IMR-90 (cell line): ENCODE results near the gene FUT1. TPM values are rescaled to one million over a fixed set of nuclear protein-coding genes. Genes with fewer than 3 reads are reported as not detected.
A peak's percentile ranks its signal among the peaks of the same experiment; 100 is the strongest.

Source experiments
- ATAC-seq: fragments of 200-7000 bp; cut with Tn5 transposase; 2 replicates; pipeline ENCODE4 v1.9.1; 2020; ENCODE audit warnings: low read depth, mild to moderate bottlenecking, moderate library complexity
- BruUV-seq: library from RNA; stranded (reverse); fragments of 400-500 nt; replicated peaks from 2 replicates; lab custom pipeline; 2021; lab: Mats Ljungman, UMichigan
- CTCF ChIA-PET: fragments of 300-600 bp; formaldehyde crosslinking; extraction: SDS; loops from one replicate; lab custom pipeline; 2021; ENCODE audit warnings: antibody characterized with exemption; lab: Yijun Ruan, JAX
- POLR2A ChIA-PET: fragments of 300-600 bp; sonication (Branson Sonifier 250); formaldehyde crosslinking; loops from one replicate; lab custom pipeline; 2022; ENCODE audit warnings: antibody characterized with exemption; ENCODE audit not compliant: unreplicated experiment; lab: Charles Lee
- DNase-seq: peaks from one replicate; pipeline ENCODE4 v3.0.0; 2013
- H2AFZ ChIP-seq: replicated peaks from 2 replicates; pipeline ENCODE3; 2013; ENCODE audit warnings: low read length, mild to moderate bottlenecking; ENCODE audit not compliant: poor library complexity
- H2AK5ac ChIP-seq: 2 replicates; pipeline ENCODE4 v1.6.1; 2013; ENCODE audit warnings: low read depth, low read length, inconsistent platforms
- H2AK9ac ChIP-seq: replicated peaks from 2 replicates; pipeline ENCODE3; 2013; ENCODE audit warnings: mild to moderate bottlenecking, low read depth, low read length, moderate library complexity; ENCODE audit not compliant: poor library complexity
- H2BK120ac ChIP-seq: 2 replicates; pipeline ENCODE4 v1.6.1; 2013; ENCODE audit warnings: low read depth, low read length, inconsistent platforms
- H2BK15ac ChIP-seq: 3 replicates; pipeline ENCODE4 v1.6.1; 2013; ENCODE audit warnings: low read depth, low read length, inconsistent platforms
- H2BK20ac ChIP-seq: 2 replicates; pipeline ENCODE4 v1.6.1; 2013; ENCODE audit warnings: low read depth, mild to moderate bottlenecking, inconsistent platforms, low read length, moderate library complexity
- H2BK5ac ChIP-seq: 2 replicates; pipeline ENCODE4 v1.6.1; 2013; ENCODE audit warnings: mild to moderate bottlenecking, low read depth, low read length, inconsistent platforms; ENCODE audit not compliant: poor library complexity, severe bottlenecking
- H3K14ac ChIP-seq: replicated peaks from 2 replicates; pipeline ENCODE4 v1.6.1; 2013; ENCODE audit warnings: low read depth, low read length, inconsistent platforms
- H3K18ac ChIP-seq: 2 replicates; pipeline ENCODE4 v1.6.1; 2013; ENCODE audit warnings: low read depth, low read length, control low read depth
- H3K23ac ChIP-seq: 2 replicates; pipeline ENCODE4 v1.6.1; 2013; ENCODE audit warnings: low read depth, low read length, inconsistent platforms
- H3K27ac ChIP-seq: 2 replicates; pipeline ENCODE4 v1.5.1; 2013; ENCODE audit warnings: mild to moderate bottlenecking, control low read depth, low read length; ENCODE audit not compliant: insufficient read depth
- H3K27me3 ChIP-seq: 2 replicates; pipeline ENCODE4 v1.6.1; 2013; ENCODE audit warnings: low read length; ENCODE audit not compliant: control insufficient read depth, insufficient read depth
- H3K36me3 ChIP-seq: 2 replicates; pipeline ENCODE4 v1.6.1; 2013; ENCODE audit warnings: low read length, mixed read lengths; ENCODE audit not compliant: control insufficient read depth, insufficient read depth
- H3K4ac ChIP-seq: 2 replicates; pipeline ENCODE4 v1.6.1; 2013; ENCODE audit warnings: low read depth, low read length, inconsistent platforms
- H3K4me1 ChIP-seq: 2 replicates; pipeline ENCODE4 v1.6.1; 2013; ENCODE audit warnings: low read length, mixed read lengths; ENCODE audit not compliant: control insufficient read depth, insufficient read depth
- H3K4me2 ChIP-seq: 2 replicates; pipeline ENCODE4 v1.6.1; 2013; ENCODE audit warnings: low read depth, mild to moderate bottlenecking, control low read depth, low read length, moderate library complexity
- H3K4me3 ChIP-seq: 2 replicates; pipeline ENCODE4 v1.5.1; 2013; ENCODE audit warnings: low read depth, mild to moderate bottlenecking, control low read depth, low read length, moderate library complexity; ENCODE audit not compliant: insufficient read depth
- H3K56ac ChIP-seq: 2 replicates; pipeline ENCODE4 v1.6.1; 2013; ENCODE audit warnings: low read length, inconsistent platforms; ENCODE audit not compliant: insufficient read depth; ENCODE audit errors: extremely low read depth
- H3K79me1 ChIP-seq, 2 experiments: 2 replicates each; pipeline ENCODE4 v1.6.1; 2013; ENCODE audit warnings: low read length in 2 of 2, inconsistent platforms in 1 of 2, low read depth in 1 of 2
- H3K9ac ChIP-seq: 2 replicates; pipeline ENCODE4 v1.6.1; 2013; ENCODE audit warnings: low read depth, low read length, control low read depth
- H3K9me1 ChIP-seq: 2 replicates; pipeline ENCODE4 v1.6.1; 2013; ENCODE audit warnings: low read length, inconsistent platforms; ENCODE audit not compliant: insufficient read depth
- H3K9me3 ChIP-seq: 2 replicates; pipeline ENCODE4 v1.6.1; 2013; ENCODE audit warnings: low read length; ENCODE audit not compliant: control insufficient read depth, insufficient read depth
- H4K20me1 ChIP-seq: 2 replicates; pipeline ENCODE4 v1.6.1; 2013; ENCODE audit warnings: low read length, inconsistent platforms; ENCODE audit not compliant: insufficient read depth
- H4K5ac ChIP-seq: 2 replicates; pipeline ENCODE4 v1.6.1; 2013; ENCODE audit warnings: mild to moderate bottlenecking, low read depth, low read length, control low read depth
- H4K8ac ChIP-seq, 2 experiments: 2 replicates each; pipeline ENCODE4 v1.6.1; 2013; ENCODE audit warnings: low read depth in 2 of 2, low read length in 2 of 2, control low read depth in 1 of 2, inconsistent platforms in 1 of 2
- H4K91ac ChIP-seq: 2 replicates; pipeline ENCODE4 v1.6.1; 2013; ENCODE audit warnings: low read depth, low read length, inconsistent platforms; ENCODE audit not compliant: insufficient read depth
- BHLHE40 ChIP-seq: fragments of 150-350 bp; IDR thresholded peaks from 2 replicates; pipeline ENCODE4 v1.6.1; 2016; ENCODE audit warnings: mild to moderate bottlenecking, low read depth, low read length
- CEBPB ChIP-seq: IDR thresholded peaks from 2 replicates; pipeline ENCODE4 v1.6.1; 2012; ENCODE audit warnings: low read depth, low read length, improper control_type of control experiment
- FOS ChIP-seq: fragments of 150-350 bp; IDR thresholded peaks from 2 replicates; pipeline ENCODE4 v1.6.1; 2016; ENCODE audit warnings: low read depth, low read length
- MAFK ChIP-seq: IDR thresholded peaks from 2 replicates; pipeline ENCODE4 v1.6.1; 2012; ENCODE audit warnings: low read depth, low read length, improper control_type of control experiment
- MAZ ChIP-seq: IDR thresholded peaks from 2 replicates; pipeline ENCODE4 v1.6.1; 2012; ENCODE audit warnings: low read depth, mild to moderate bottlenecking, low read length, improper control_type of control experiment, moderate library complexity, borderline replicate concordance
- MXI1 ChIP-seq: IDR thresholded peaks from 2 replicates; pipeline ENCODE4 v1.6.1; 2012; ENCODE audit warnings: low read depth, mild to moderate bottlenecking, low read length, moderate library complexity, borderline replicate concordance
- NFE2L2 ChIP-seq: fragments of 150-350 bp; IDR thresholded peaks from 2 replicates; pipeline ENCODE4 v1.6.1; 2016; ENCODE audit warnings: low read depth, mild to moderate bottlenecking, low read length
- RAD21 ChIP-seq: IDR thresholded peaks from 2 replicates; pipeline ENCODE4 v1.6.1; 2012; ENCODE audit warnings: low read length, improper control_type of control experiment
- RFX5 ChIP-seq: IDR thresholded peaks from 2 replicates; pipeline ENCODE4 v1.8.0; 2012; ENCODE audit warnings: low read depth, mild to moderate bottlenecking, low read length, moderate library complexity
- USF2 ChIP-seq: fragments of 150-350 bp; IDR thresholded peaks from 2 replicates; pipeline ENCODE4 v1.6.1; 2017; ENCODE audit warnings: mild to moderate bottlenecking, antibody characterized with exemption, low read length, low read depth
- WGBS, 2 experiments: methylation state at CpG; one replicate each; pipeline versions ENCODE4 v1.1.5 to v1.1.7; 2013; ENCODE audit warnings: missing lambda C conversion rate in 2 of 2; ENCODE audit not compliant: insufficient read length in 1 of 2; ENCODE audit errors: extremely low coverage in 2 of 2; 5-methylcytosine and 5-hydroxymethylcytosine counted together
- dilution Hi-C: fragments of 300-500 bp; cut with HindIII; formaldehyde crosslinking; loops from one replicate; pipeline ENCODE4 v1.14.3; 2018; ENCODE audit warnings: low sequenced_read_pairs; ENCODE audit not compliant: unreplicated experiment
- in situ Hi-C: fragments of 300-500 bp; cut with MboI; formaldehyde crosslinking; loops from 3 replicates; pipeline ENCODE4 v1.14.3; 2019; ENCODE audit warnings: low sequenced_read_pairs, inconsistent platforms, mixed read lengths
- intact Hi-C: fragments of 100-400 bp; cut with micrococcal nuclease; formaldehyde crosslinking; loops from 2 replicates; pipeline ENCODE4 v1.10.0; 2022
- polyA plus RNA-seq, 3 experiments: library from polyadenylated mRNA; depleted of rRNA; stranded (reverse); fragments of >200 nt; gene quantifications; 2 replicates each; pipeline ENCODE4 v1.2.3, GENCODE V29; 2012; ENCODE audit warnings: low replicate concordance in 1 of 3
- total RNA-seq: library from RNA; depleted of rRNA; stranded (reverse); fragments of >200 nt; gene quantifications from 2 replicates; pipeline ENCODE4 v1.2.3, GENCODE V29; 2012

FUT1 gene
- total and polyA plus RNA-seq, 2 of the 4 experiments (the other 2 are of a cell fraction), result 0.09 to 0.18 TPM

- BruUV-seq, result no TSS peak
- in situ Hi-C loops (no loop called here), intact Hi-C loops (no loop called here), dilution Hi-C loops (no loop called here)
- Histone ChIP-seq H4K5ac (no peak within 1 kb of the TSS), H3K4me3 (no peak within 1 kb of the TSS), H3K23ac (no peak within 1 kb of the TSS), H2BK120ac (no peak within 1 kb of the TSS), H3K27ac (no peak within 1 kb of the TSS), H3K14ac (no peak within 1 kb of the TSS), H3K4me1 (peaks cover 4% of the 10 kb centered on the region; the same call in 1 of the 2 replicates), H2BK20ac (no peak within 1 kb of the TSS), H2AFZ (no peak within 1 kb of the TSS), H3K4me2 (no peak within 1 kb of the TSS), H2AK5ac (no peak within 1 kb of the TSS), H4K8ac (0 out of 4 replicates have a peak within 1 kb of the TSS, but pooled peaks of 1 of the 2 experiments have one; percentile 25), H3K9me1 (no peaks in the 10 kb centered on the region), H3K9me3 (no peaks in the 10 kb centered on the region), H3K27me3 (peaks cover 28% of the 10 kb centered on the region), H3K18ac (no peak within 1 kb of the TSS), H2BK5ac (no peak within 1 kb of the TSS), H4K91ac (0 out of 2 replicates have a peak within 1 kb of the TSS, but pooled peaks have one; percentile 55), H3K79me1 (no peaks in the 10 kb centered on the region), H3K36me3 (no peaks in the 10 kb centered on the region), H3K56ac (no peak within 1 kb of the TSS), H4K20me1 (no peaks in the 10 kb centered on the region), H2AK9ac (peak within 1 kb of the TSS; percentile 70), H2BK15ac (no peak within 1 kb of the TSS), H3K9ac (no peak within 1 kb of the TSS), H3K4ac (no peak within 1 kb of the TSS)
- 100% methylated on average over 1 of the region's 4 CpGs; no CpG with 5 or more reads in 1 of the 2 experiments for WGBS, 2 experiments
- no peak for TF ChIP-seq MXI1
- no peak for TF ChIP-seq MAZ
- TF ChIP-seq CEBPB, result no peak
- TF ChIP-seq RFX5, result no peak
- no peak for TF ChIP-seq FOS
- no peak for TF ChIP-seq BHLHE40
- TF ChIP-seq NFE2L2, result no peak
- no peak for TF ChIP-seq USF2
- no peak for TF ChIP-seq RAD21
- TF ChIP-seq MAFK, result no peak
- POLR2A ChIA-PET, result no interaction called here
- no peak for DNase-seq
- CTCF ChIA-PET, result no interaction called here
- no peak for ATAC-seq
These were observed 2.7 kb upstream of the FUT1 start, which contains the start of gene FGF21 for GRCh38 chr19:48755084-48755641. Gene FGF21, plus strand, starts transcription at chr19:48755524. Its CDS starts 713 bp downstream, at chr19:48756237.
